Measurements from ENCODE around the gene NPEPL1. TPM values are rescaled to one million over a fixed set of nuclear protein-coding genes. Genes with fewer than 3 reads are reported as not detected.

Gene NPEPL1
- total and polyA plus RNA-seq, 2 of the 8 experiments (the other 6 are each of a cell fraction or from before 2014, with no cell fraction given): 12.4 to 26.8 TPM

GRCh38 chr20:58650181-58650775 is 42.3 kb upstream of the NPEPL1 start:
- peaks cover 0 to 2% (median 0%) of the 10 kb centered on the region in 4 experiments; a peak in 1 of 8 replicates for H3K36me3 ChIP-seq (ENCODE audit: control insufficient read depth in 2 of 4, insufficient read depth in 4 of 4, low read length in 3 of 4)
- CTCF ChIA-PET (ENCODE audit: partially characterized antibody): interaction anchor here (0.7 to 7.7 kb wide), 28 partner anchors 8 to 594 kb away, joined by 3 to 57 read pairs (median 4); no protein-coding TSS in a partner anchor
- H2AK5ac ChIP-seq (ENCODE audit: low read depth, low read length): no peak overlapping the region
- peak overlapping the region; percentile 69 for H4K8ac ChIP-seq (ENCODE audit: extremely low read depth, insufficient read depth, low read length)
- POLR2A ChIA-PET (ENCODE audit: partially characterized antibody): interaction anchor here (1.0 to 11.7 kb wide), 25 partner anchors 9 to 202 kb away, joined by 3 to 242 read pairs (median 7); partner anchors contain the start of genes GNAS and NPEPL1
- no peak overlapping the region for H2BK12ac ChIP-seq (ENCODE audit: low read depth, low read length)
- H3K4me2 ChIP-seq (ENCODE audit: insufficient read depth in 1 of 2, low read depth in 2 of 2, low read length in 2 of 2): peak overlapping the region; percentile 86 to 91
- no peaks in the 10 kb centered on the region for H3K79me1 ChIP-seq (ENCODE audit: low read depth, low read length)
- 8% methylated on average over 21 of the region's 62 CpGs; no CpG with 5 or more reads in 1 of the 2 experiments for WGBS, 2 experiments (ENCODE audit: extremely low coverage in 1 of 2, insufficient coverage in 1 of 2, insufficient read length in 1 of 2, insufficient replicate concordance in 2 of 2, low coverage in 1 of 2, low lambda C conversion rate in 2 of 2, missing lambda C conversion rate in 1 of 2)
- peaks cover 7 to 38% of the 10 kb centered on the region in 2 experiments for H3K79me2 ChIP-seq (ENCODE audit: control insufficient read depth in 1 of 2, insufficient read depth in 2 of 2, low read length in 2 of 2)
- no peak overlapping the region for H4K91ac ChIP-seq (replicated peaks; ENCODE audit: insufficient read length, low read length)
- H3K9me3 ChIP-seq (ENCODE audit: insufficient read depth in 2 of 2, low read depth in 1 of 2, low read length in 1 of 2): no peaks in the 10 kb centered on the region
- peak overlapping the region; percentile 27 for H3K56ac ChIP-seq (replicated peaks; ENCODE audit: insufficient read length, low read depth, low read length)
- H2BK15ac ChIP-seq (ENCODE audit: low read length): no peak overlapping the region
- no peak overlapping the region for H3K18ac ChIP-seq (ENCODE audit: extremely low read depth, low read length)
- no peak overlapping the region for H3K23ac ChIP-seq (ENCODE audit: insufficient read length)
- no peak overlapping the region for H3K4ac ChIP-seq (replicated peaks; ENCODE audit: insufficient read length, low read depth, low read length)
- H3K23me2 ChIP-seq (ENCODE audit: low read depth, low read length): peaks cover 19% of the 10 kb centered on the region
- peaks cover 0 to 3% (median 0%) of the 10 kb centered on the region in 4 experiments; a peak in 2 of 7 replicates for H3K27me3 ChIP-seq (replicated peaks in 1 of 4; ENCODE audit: control insufficient read depth in 3 of 4, extremely low read depth in 1 of 4, insufficient read depth in 3 of 4, low read length in 3 of 4)
- peaks cover 2 to 6% (median 5%) of the 10 kb centered on the region in 4 experiments; a peak in 6 of 7 replicates for H3K4me1 ChIP-seq (replicated peaks in 1 of 4; ENCODE audit: control insufficient read depth in 3 of 4, insufficient read depth in 4 of 4, low read length in 3 of 4)
- no peak overlapping the region for H3K27ac ChIP-seq (ENCODE audit: low read depth, low read length)
- no peak overlapping the region for H2BK20ac ChIP-seq (ENCODE audit: low read length)
- H4K20me1 ChIP-seq (replicated peaks in 1 of 2; ENCODE audit: control insufficient read depth in 1 of 2, insufficient read depth in 2 of 2, low read length in 2 of 2): no peaks in the 10 kb centered on the region
- no peak overlapping the region for H2BK120ac ChIP-seq (replicated peaks; ENCODE audit: low read depth, low read length)
- peak overlapping the region in 2 of 4 experiments; percentile 20 to 75; a peak in 2 of 7 replicates for H3K9ac ChIP-seq (replicated peaks in 1 of 4; ENCODE audit: extremely low read depth in 1 of 4, low read depth in 3 of 4, low read length in 3 of 4)
- peak overlapping the region; percentile 63 to 90 (median 82) for H3K4me3 ChIP-seq (ENCODE audit: extremely low read depth in 1 of 4, insufficient read depth in 2 of 4, low read depth in 3 of 4, low read length in 4 of 4)
- H4K5ac ChIP-seq (ENCODE audit: insufficient read length, low read depth, low read length): no peak overlapping the region
- DNase-seq (ENCODE audit: low read depth in 1 of 2, low spot score in 2 of 2): peak in 1 of 2 experiments; percentile 58
- no peak overlapping the region for H2BK5ac ChIP-seq (ENCODE audit: low read depth, low read length)
- TF ChIP-seq HDAC2 (IDR thresholded peaks at IDR 0.05; ENCODE audit: borderline replicate concordance in 1 of 2, low read depth in 2 of 2, low read length in 2 of 2) (0 out of 4 replicates have a peak, but pooled peaks of 1 of the 2 experiments have one; percentile 23), SAP30 (IDR thresholded peaks at IDR 0.05; ENCODE audit: insufficient read depth, insufficient replicate concordance, low read length) (no peak), RNF2 (IDR thresholded peaks at IDR 0.05; ENCODE audit: borderline replicate concordance, low read depth, low read length, missing control alignments, poor library complexity, severe bottlenecking) (peak; percentile 0), BACH1 (IDR thresholded peaks at IDR 0.05; ENCODE audit: low read length) (peak; percentile 21)
- no peak for FAIRE-seq
- no peak overlapping the region for H2AFZ ChIP-seq (ENCODE audit: low read length)
- no peak overlapping the region for H3K14ac ChIP-seq (ENCODE audit: insufficient read length)

All from H1 (cell line).